Ectodermal cell (in vitro differentiated cells): ENCODE results near the gene CRADD.

Source experiments
- H3K27ac ChIP-seq: 2 replicates; pipeline ENCODE4 v1.7.0; 2013; ENCODE audit warnings: mild to moderate bottlenecking, low read depth, low read length; ENCODE audit not compliant: insufficient read depth, poor library complexity, severe bottlenecking
- H3K27me3 ChIP-seq: 2 replicates; pipeline ENCODE4 v1.7.0; 2013; ENCODE audit warnings: mild to moderate bottlenecking, low read length; ENCODE audit not compliant: insufficient read depth, control insufficient read depth, poor library complexity, severe bottlenecking
- H3K36me3 ChIP-seq: one replicate; pipeline ENCODE4 v1.7.0; 2013; ENCODE audit warnings: low read length; ENCODE audit not compliant: control insufficient read depth, insufficient read depth
- H3K4me1 ChIP-seq: one replicate; pipeline ENCODE4 v1.7.0; 2013; ENCODE audit warnings: low read length; ENCODE audit not compliant: control insufficient read depth, insufficient read depth
- H3K4me3 ChIP-seq: 2 replicates; pipeline ENCODE4 v1.7.0; 2013; ENCODE audit warnings: low read depth, low read length, control low read depth; ENCODE audit not compliant: insufficient read depth
- H3K9me3 ChIP-seq: 2 replicates; pipeline ENCODE4 v1.7.0; 2013; ENCODE audit warnings: mild to moderate bottlenecking, low read length, moderate library complexity; ENCODE audit not compliant: control insufficient read depth
- WGBS, 2 experiments: methylation state at CpG; one replicate each; pipeline ENCODE4 v1.1.7; 2013; ENCODE audit warnings: missing lambda C conversion rate in 2 of 2; 5-methylcytosine and 5-hydroxymethylcytosine counted together

CRADD gene

DNA sequence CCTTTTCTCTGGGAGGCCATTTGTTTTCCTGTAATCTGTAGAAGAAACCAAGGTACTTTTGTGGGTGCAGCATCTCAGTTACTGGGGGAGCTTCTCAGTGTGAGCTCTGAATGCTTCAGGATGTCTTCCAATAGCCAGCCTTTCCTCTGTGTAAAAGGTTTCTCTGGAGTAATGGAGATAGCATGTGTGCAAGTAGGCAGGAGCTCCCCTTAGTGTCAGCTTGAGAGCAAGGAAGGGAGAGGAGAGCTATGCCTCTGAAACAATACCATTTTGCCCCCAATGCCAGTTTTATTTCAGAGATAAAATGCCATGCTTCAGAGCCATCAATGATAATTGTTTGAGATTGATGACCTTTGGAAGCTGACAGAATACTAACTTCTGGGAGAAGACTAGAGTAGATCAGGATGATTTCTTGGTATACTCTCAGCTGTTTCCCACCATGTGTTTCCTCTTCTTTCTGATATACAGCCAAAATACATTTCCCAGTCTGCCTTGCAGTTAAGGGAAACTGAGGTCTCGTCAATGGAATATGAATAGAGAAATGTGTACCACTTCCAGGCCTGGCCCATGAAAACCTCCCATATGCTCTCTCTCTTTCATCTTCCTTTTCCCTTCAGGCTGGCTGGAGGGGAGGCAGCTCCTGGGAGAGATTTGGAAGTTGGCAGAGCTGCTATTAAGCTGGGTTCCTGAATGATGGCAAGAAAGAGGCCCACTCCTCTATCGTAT, 125.7 kb downstream of the CRADD start:
- Histone ChIP-seq H3K27ac (no peak overlapping the region), H3K9me3 (no peaks in the 10 kb centered on the region), H3K4me1 (peaks cover 6% of the 10 kb centered on the region), H3K27me3 (no peaks in the 10 kb centered on the region), H3K4me3 (no peak overlapping the region), H3K36me3 (no peaks in the 10 kb centered on the region)
- WGBS, 2 experiments = 96 to 100% methylated on average over 2 of the region's 2 CpGs

DNA sequence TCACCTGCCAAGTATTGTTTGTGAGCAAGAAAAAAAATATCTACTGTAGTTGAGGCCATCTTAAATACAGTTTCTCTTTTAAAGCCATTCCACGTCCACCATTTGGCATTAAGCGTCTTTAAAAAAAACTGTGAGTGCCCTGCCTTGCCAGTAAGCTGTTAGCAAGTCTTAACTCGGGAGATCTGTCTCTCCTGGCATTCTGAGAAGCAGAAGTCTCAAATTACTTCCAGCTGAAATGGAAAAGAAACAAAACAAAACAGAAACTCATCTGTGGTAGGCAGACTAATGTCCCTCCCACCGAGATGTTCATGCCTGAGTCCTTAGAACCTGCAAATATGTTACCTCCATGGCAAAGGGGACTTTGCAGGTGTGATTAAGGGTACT, 126.2 kb downstream of the CRADD start:
- no peaks in the 10 kb centered on the region for H3K27me3 ChIP-seq
- H3K36me3 ChIP-seq = no peaks in the 10 kb centered on the region
- H3K4me1 ChIP-seq = peaks cover 6% of the 10 kb centered on the region
- H3K4me3 ChIP-seq = no peak overlapping the region
- no peaks in the 10 kb centered on the region for H3K9me3 ChIP-seq
- no peak overlapping the region for H3K27ac ChIP-seq
- WGBS, 2 experiments = 73 to 81% methylated on average over 4 of the region's 4 CpGs

DNA sequence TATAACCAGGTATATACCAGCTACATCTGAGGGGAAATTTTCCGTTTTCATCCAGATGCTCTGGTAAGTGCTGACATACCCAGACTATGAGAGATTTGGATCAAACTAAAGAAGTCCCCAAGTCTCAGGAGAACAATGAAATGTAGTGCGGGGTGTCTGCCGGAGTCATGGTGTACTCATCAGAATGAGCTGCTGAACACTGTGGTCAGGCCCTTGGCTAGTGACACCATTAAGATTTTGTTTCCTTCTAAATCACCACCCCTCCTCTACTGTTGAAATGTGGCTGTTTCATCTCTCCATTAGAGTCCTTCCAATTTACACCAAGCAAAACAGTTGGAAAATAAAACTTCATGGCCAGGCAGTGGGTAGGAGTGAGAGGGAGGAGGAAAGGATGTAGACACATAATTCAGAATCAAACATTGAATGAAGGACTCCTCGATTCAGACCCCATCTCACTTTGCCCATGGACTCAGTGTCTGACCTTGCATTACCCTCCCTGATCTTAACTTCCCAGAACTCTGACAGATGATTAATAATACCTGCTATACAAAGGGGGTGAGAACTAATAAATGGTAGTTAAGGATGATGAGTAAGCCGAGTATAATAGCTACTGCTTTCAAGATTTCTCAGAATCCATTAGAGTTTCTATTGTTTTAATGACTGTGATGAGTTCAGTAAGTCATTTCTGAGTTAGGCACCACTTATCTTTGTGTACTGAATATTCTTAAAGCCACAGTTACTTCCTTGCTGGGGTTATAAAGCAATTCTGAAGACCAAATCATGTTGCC, 127.4 kb downstream of the CRADD start:
- Histone ChIP-seq H3K27ac (no peak overlapping the region), H3K36me3 (no peaks in the 10 kb centered on the region), H3K4me3 (no peak overlapping the region), H3K9me3 (no peaks in the 10 kb centered on the region), H3K4me1 (peaks cover 6% of the 10 kb centered on the region), H3K27me3 (no peaks in the 10 kb centered on the region)
- 95 to 97% methylated on average over 5 of the region's 5 CpGs for WGBS, 2 experiments

DNA sequence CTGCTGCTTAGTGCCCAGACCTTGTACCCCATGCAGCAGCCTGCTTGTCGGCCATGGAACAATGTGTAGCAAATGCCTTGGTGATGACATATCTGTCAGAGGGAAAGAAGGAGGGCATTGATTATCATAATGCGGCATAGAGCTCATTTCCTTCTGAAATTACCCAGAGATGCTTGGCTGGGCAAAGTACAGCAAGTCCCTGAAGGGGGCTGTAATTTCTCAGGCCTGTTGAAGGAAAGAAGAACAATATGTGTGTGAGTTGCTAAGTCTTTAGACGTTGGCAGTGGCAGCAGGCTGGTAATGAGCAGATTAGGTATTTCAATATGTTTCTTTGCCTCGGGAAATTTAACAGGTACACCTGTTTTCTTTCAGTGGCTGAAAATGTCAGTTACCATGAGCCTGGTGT, 128.6 kb downstream of the CRADD start:
- WGBS, 2 experiments = 91 to 94% methylated on average over 4 of the region's 4 CpGs
- no peak overlapping the region for H3K27ac ChIP-seq
- no peak overlapping the region for H3K4me3 ChIP-seq
- peaks cover 6% of the 10 kb centered on the region for H3K4me1 ChIP-seq
- no peaks in the 10 kb centered on the region for H3K27me3 ChIP-seq
- no peaks in the 10 kb centered on the region for H3K36me3 ChIP-seq
- H3K9me3 ChIP-seq = no peaks in the 10 kb centered on the region

DNA sequence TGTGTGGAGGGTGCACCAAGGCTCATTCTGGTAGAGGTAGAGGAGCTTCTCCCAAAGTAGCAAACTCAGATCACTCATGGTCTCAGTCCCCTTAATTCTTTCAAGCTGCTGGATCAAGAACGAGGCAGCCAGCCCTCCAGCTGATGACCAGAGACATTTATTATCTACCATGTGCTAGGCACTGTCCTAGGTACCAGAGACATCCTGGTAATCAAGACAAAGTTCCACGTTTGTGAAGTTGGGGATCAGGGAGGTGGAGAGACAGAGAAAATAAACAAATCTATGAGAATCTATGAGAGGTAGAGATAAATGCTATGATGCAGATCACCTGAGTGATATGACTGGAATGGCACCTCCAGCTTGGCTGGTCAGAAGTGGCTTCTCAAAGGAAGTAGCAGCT, 130.2 kb downstream of the CRADD start:
- no peaks in the 10 kb centered on the region for H3K27me3 ChIP-seq
- H3K4me3 ChIP-seq = no peak overlapping the region
- 86 to 89% methylated on average over 2 of the region's 2 CpGs for WGBS, 2 experiments
- H3K36me3 ChIP-seq = no peaks in the 10 kb centered on the region
- H3K27ac ChIP-seq = no peak overlapping the region
- H3K4me1 ChIP-seq = peaks cover 13% of the 10 kb centered on the region
- no peaks in the 10 kb centered on the region for H3K9me3 ChIP-seq

DNA sequence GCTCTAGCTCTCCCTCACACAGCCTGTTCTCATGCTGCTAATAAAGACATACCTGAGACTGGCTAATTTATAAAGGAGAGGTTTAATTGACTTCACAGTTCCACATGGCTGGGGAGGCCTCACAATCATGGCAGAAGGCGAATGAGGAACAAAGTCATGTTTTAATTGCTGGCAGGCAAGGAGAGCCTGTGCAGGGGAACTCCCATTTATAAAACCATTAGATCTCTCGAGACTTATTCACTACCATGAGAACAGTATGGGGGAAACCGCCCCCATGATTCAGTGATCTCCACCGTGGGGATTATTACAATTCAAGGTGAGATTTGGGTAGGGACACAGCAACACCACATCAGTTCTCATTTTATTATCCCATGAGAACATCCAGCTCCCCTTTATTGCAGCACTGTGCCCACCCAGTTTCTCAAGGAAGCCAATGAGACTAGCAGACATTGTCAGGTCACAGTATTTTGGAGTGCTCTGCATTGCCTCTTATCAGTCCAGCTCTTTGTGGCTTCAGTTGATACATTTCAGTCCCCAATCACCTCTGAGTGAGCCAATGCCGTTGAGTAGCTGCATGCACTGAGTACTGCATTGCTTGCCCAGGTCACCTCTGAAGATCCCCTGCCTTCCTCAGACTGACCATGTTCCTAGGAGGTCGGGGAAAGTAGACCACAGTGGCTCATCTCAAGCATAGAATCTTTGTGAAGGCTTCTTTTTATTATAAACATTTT, 131.2 kb downstream of the CRADD start:
- Histone ChIP-seq H3K4me1 (peaks cover 12% of the 10 kb centered on the region), H3K27ac (no peak overlapping the region), H3K9me3 (no peaks in the 10 kb centered on the region), H3K4me3 (no peak overlapping the region), H3K27me3 (no peaks in the 10 kb centered on the region), H3K36me3 (no peaks in the 10 kb centered on the region)
- WGBS, 2 experiments = 90 to 96% methylated on average over 6 of the region's 6 CpGs

DNA sequence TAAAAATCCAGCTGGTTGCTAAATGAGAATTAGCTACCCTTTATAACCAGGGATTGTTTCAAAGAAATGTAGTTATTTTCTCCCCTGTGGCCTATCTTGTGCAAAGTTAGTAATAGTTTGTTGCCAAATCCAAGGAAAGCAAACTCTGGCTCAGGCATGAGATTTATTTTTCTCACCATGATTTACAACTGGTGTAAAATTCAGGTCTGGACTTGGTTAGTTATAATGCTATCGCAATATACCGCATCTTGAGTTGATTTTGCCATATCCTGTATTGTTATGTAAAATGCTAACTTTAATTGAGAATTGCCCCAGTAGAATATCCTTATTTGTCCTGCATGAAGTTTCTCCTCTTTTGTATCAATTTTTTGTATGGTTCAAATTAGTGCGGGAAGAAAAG, 135.5 kb downstream of the CRADD start:
- Histone ChIP-seq H3K4me1 (peaks cover 8% of the 10 kb centered on the region), H3K4me3 (no peak overlapping the region), H3K27ac (no peak overlapping the region), H3K9me3 (no peaks in the 10 kb centered on the region), H3K27me3 (no peaks in the 10 kb centered on the region), H3K36me3 (no peaks in the 10 kb centered on the region)
- 100% methylated on average over 2 of the region's 3 CpGs for WGBS, 2 experiments

DNA sequence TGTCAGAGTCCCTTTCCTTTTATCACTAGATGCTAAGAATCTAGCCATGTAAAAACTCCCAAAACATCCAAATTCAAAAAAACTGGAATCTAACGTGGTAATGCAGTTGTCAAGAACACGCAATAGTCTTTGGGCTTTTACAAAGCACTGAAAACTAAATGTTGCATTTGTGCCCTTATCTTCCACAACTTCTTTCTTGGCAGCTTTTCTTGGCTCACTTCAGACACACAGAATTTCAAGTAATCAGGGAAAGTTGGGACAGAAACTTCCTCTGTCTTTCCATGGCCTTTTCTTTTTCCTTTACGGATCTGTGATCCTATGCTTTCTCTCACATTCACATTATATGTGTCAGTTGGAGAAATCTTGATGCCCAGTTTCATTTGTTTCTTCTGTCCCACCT, 136.0 kb downstream of the CRADD start:
- no peaks in the 10 kb centered on the region for H3K27me3 ChIP-seq
- H3K4me1 ChIP-seq = peaks cover 8% of the 10 kb centered on the region
- no peak overlapping the region for H3K4me3 ChIP-seq
- H3K9me3 ChIP-seq = no peaks in the 10 kb centered on the region
- no peak overlapping the region for H3K27ac ChIP-seq
- 92 to 96% methylated on average over 3 of the region's 3 CpGs for WGBS, 2 experiments
- no peaks in the 10 kb centered on the region for H3K36me3 ChIP-seq

DNA sequence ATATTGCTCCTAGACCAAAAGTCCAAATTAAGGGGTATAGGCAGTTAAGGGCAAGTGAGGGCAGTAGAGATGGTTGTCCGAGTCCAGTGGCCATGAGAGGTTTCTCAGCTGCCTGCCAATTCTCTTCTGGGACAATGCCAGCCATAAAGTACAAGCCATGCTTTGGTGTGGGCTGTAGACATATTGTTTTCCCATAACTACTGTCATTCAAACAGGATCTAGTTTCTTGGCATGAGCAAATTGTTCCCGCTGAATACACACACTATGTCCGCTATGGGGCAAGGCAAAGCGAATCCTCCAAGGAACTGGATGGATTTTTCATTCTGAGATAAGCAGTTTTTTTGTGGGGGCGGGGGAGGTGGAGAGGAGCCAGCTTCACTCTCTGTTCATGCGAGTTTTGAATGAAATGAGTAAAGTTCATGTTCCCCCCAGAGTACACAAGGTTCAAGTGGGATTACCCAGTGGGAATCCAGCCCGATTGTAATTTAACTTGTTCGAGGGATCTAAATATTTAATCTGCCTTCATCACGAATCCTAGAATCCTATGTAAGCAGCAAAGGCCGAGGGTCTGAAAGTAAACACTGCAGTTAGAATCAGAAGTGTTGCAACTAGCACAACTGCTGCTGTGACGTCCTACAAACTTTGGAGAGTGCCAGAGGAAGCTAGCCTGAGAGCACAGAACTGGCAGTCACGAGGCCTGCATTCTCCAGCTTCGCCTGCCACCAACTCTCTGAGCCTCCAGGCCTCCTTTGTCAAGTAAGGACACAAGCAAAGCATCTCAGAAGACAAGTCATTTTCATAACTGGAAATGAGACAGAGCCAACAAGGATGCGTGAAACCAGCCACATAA, 137.0 kb downstream of the CRADD start:
- Histone ChIP-seq H3K27me3 (no peaks in the 10 kb centered on the region), H3K27ac (no peak overlapping the region), H3K36me3 (no peaks in the 10 kb centered on the region), H3K9me3 (no peaks in the 10 kb centered on the region), H3K4me1 (peaks cover 8% of the 10 kb centered on the region), H3K4me3 (no peak overlapping the region)
- WGBS, 2 experiments = 87 to 89% methylated on average over 13 to 14 of the region's 14 CpGs
